CD4-positive, alpha-beta T cell treated with Interleukin-4 for 4 hours (primary cell): ENCODE measurements around the gene SLC35F4.
"Not testable (repeated sequence)": the region's sequence is repeated elsewhere in the genome, so short reads cannot be mapped to it uniquely, and the experiment has no call there.

Experiments
- DNase-seq: peaks from one replicate; pipeline ENCODE4 v3.0.0-alpha.2; 2020

Gene SLC35F4

GRCh38 chr14:57865403-57866198, at the start of gene SLC35F4:
Gene SLC35F4, minus strand, starts transcription at chr14:57866092.
- no peak for DNase-seq

- DNase-seq, result no peak
Measured at GRCh38 chr14:57909626-57910025, 43.7 kb upstream of the SLC35F4 start.

GRCh38 chr14:57903954-57904353, 38.1 kb upstream of the SLC35F4 start:
- no peak for DNase-seq

- DNase-seq, result no peak
Measured at GRCh38 chr14:57898837-57899572, 33.1 kb upstream of the SLC35F4 start.

GRCh38 chr14:57897144-57897748, 31.4 kb upstream of the SLC35F4 start:
- no peak for DNase-seq

GRCh38 chr14:57889245-57889644, 23.4 kb upstream of the SLC35F4 start:
- DNase-seq, result no peak

- DNase-seq, result no peak
Measured at GRCh38 chr14:57884175-57884574, 18.3 kb upstream of the SLC35F4 start.

- no peak for DNase-seq
Measured at GRCh38 chr14:57883061-57883460, 17.2 kb upstream of the SLC35F4 start.

- no peak for DNase-seq
Measured at GRCh38 chr14:57879516-57879915, 13.6 kb upstream of the SLC35F4 start.

GRCh38 chr14:57875985-57876384, 10.1 kb upstream of the SLC35F4 start:
- DNase-seq, result no peak

- DNase-seq, result no peak
Measured at GRCh38 chr14:57875296-57875695, 9.4 kb upstream of the SLC35F4 start.

GRCh38 chr14:57871459-57872080, 5.7 kb upstream of the SLC35F4 start:
- no peak for DNase-seq

GRCh38 chr14:57870686-57871457, 5.0 kb upstream of the SLC35F4 start:
- DNase-seq, result no peak

- DNase-seq, result no peak
Measured at GRCh38 chr14:57869617-57870016, 3.7 kb upstream of the SLC35F4 start.

- no peak for DNase-seq
Measured at GRCh38 chr14:57866199-57866705, 360 bp upstream of the SLC35F4 start.

GRCh38 chr14:57865066-57865402, 858 bp downstream of the SLC35F4 start:
- no peak for DNase-seq

- DNase-seq, result no peak
Measured at GRCh38 chr14:57864659-57865058, 1.2 kb downstream of the SLC35F4 start.

- DNase-seq, result no peak
Measured at GRCh38 chr14:57863471-57863870, 2.4 kb downstream of the SLC35F4 start.

GRCh38 chr14:57855666-57856065, 10.2 kb downstream of the SLC35F4 start:
- not testable (repeated sequence) for DNase-seq

GRCh38 chr14:57854571-57854970, 11.3 kb downstream of the SLC35F4 start:
- no peak for DNase-seq

GRCh38 chr14:57851354-57851753, 14.5 kb downstream of the SLC35F4 start:
- DNase-seq, result no peak

GRCh38 chr14:57848786-57849185, 17.1 kb downstream of the SLC35F4 start:
- DNase-seq, result no peak

- no peak for DNase-seq
Measured at GRCh38 chr14:57848353-57848752, 17.5 kb downstream of the SLC35F4 start.
